Nephron progenitor cell (in vitro differentiated cells): Measurements from ENCODE around the gene RPL3.

Experiments used
- DNase-seq: peaks from one replicate; pipeline ENCODE4 v3.0.0; 2021
- H3K27ac Mint-ChIP-seq: 2 replicates; pipeline ENCODE4 v1.8.0; 2021; ENCODE audit warnings: mild to moderate bottlenecking, moderate library complexity, mixed read lengths
- H3K27me3 Mint-ChIP-seq: 2 replicates; pipeline ENCODE4 v1.8.0; 2021; ENCODE audit warnings: mild to moderate bottlenecking, low read depth, mixed read lengths; ENCODE audit not compliant: poor library complexity
- H3K36me3 Mint-ChIP-seq: 2 replicates; pipeline ENCODE4 v1.8.0; 2021; ENCODE audit warnings: low read depth, mixed read lengths
- H3K4me1 Mint-ChIP-seq: 2 replicates; pipeline ENCODE4 v1.8.0; 2021; ENCODE audit warnings: mixed read lengths
- H3K4me3 Mint-ChIP-seq: 2 replicates; pipeline ENCODE4 v1.8.0; 2021; ENCODE audit warnings: mild to moderate bottlenecking, moderate library complexity, mixed read lengths
- H3K9me3 Mint-ChIP-seq: 2 replicates; pipeline ENCODE4 v1.8.0; 2021; ENCODE audit warnings: mild to moderate bottlenecking, moderate library complexity, mixed read lengths
- CTCF ChIP-seq: fragments of 200-600 bp; sonication (generic); IDR thresholded peaks from 2 replicates; pipeline ENCODE4 v1.5.0; 2021; ENCODE audit warnings: antibody characterized with exemption

The RPL3 gene

GRCh38 chr22:39277142-39277607 lies 42.2 kb downstream of the RPL3 start:
- Mint-ChIP-seq H3K4me3 (no peak overlapping the region), H3K4me1 (peaks cover 12% of the 10 kb centered on the region), H3K27me3 (peaks cover 10% of the 10 kb centered on the region), H3K27ac (no peak overlapping the region), H3K9me3 (peaks cover 11% of the 10 kb centered on the region), H3K36me3 (no peaks in the 10 kb centered on the region)
- TF ChIP-seq CTCF: no peak
- DNase-seq: no peak

GRCh38 chr22:39276440-39277141 lies 42.8 kb downstream of the RPL3 start:
- no peak overlapping the region for H3K4me3 Mint-ChIP-seq
- H3K9me3 Mint-ChIP-seq: peaks cover 11% of the 10 kb centered on the region
- no peak for DNase-seq
- H3K4me1 Mint-ChIP-seq: peaks cover 12% of the 10 kb centered on the region
- H3K27ac Mint-ChIP-seq: no peak overlapping the region
- no peaks in the 10 kb centered on the region for H3K36me3 Mint-ChIP-seq
- H3K27me3 Mint-ChIP-seq: peaks cover 10% of the 10 kb centered on the region
- TF ChIP-seq CTCF: no peak

GRCh38 chr22:39275814-39276439 lies 43.5 kb downstream of the RPL3 start:
- Mint-ChIP-seq H3K9me3 (peaks cover 14% of the 10 kb centered on the region), H3K4me3 (no peak overlapping the region), H3K36me3 (no peaks in the 10 kb centered on the region), H3K27ac (no peak overlapping the region), H3K4me1 (peaks cover 7% of the 10 kb centered on the region), H3K27me3 (peaks cover 10% of the 10 kb centered on the region)
- no peak for TF ChIP-seq CTCF
- no peak for DNase-seq

GRCh38 chr22:39273950-39274887 lies 45.2 kb downstream of the RPL3 start:
- Mint-ChIP-seq H3K9me3 (peaks cover 14% of the 10 kb centered on the region), H3K36me3 (no peaks in the 10 kb centered on the region), H3K27ac (no peak overlapping the region), H3K4me1 (peaks cover 6% of the 10 kb centered on the region), H3K4me3 (no peak overlapping the region), H3K27me3 (peaks cover 8% of the 10 kb centered on the region)
- no peak for DNase-seq
- TF ChIP-seq CTCF: no peak

GRCh38 chr22:39270792-39271191 lies 48.6 kb downstream of the RPL3 start:
- peaks cover 12% of the 10 kb centered on the region for H3K4me1 Mint-ChIP-seq

More at GRCh38 chr22:39270792-39271191, 48.6 kb downstream of the RPL3 start:
- Mint-ChIP-seq H3K27ac (no peak overlapping the region), H3K27me3 (peaks cover 9% of the 10 kb centered on the region), H3K36me3 (no peaks in the 10 kb centered on the region), H3K4me3 (no peak overlapping the region), H3K9me3 (peaks cover 4% of the 10 kb centered on the region)
- TF ChIP-seq CTCF: no peak
- DNase-seq: no peak
